DND-41 (cell line): ENCODE measurements around the gene UQCRH.

ENCODE experiments used
- ATAC-seq: fragments of 200-7000 bp; cut with Tn5 transposase; 3 replicates; pipeline ENCODE4 v1.9.1; 2021; ENCODE audit warnings: low read depth; ENCODE audit not compliant: insufficient read depth
- DNase-seq: peaks from one replicate; pipeline ENCODE4 v3.0.0-alpha.2; 2020
- H2AFZ ChIP-seq: 2 replicates; pipeline ENCODE4 v1.6.0; 2012; ENCODE audit warnings: low read depth, low read length
- H3K27ac ChIP-seq: 2 replicates; pipeline ENCODE4 v1.5.1; 2012; ENCODE audit warnings: low read length, inconsistent platforms
- H3K27me3 ChIP-seq: fragments of 200-600 bp; sonication (generic); 2 replicates; pipeline ENCODE4 v1.6.0; 2012; ENCODE audit warnings: low read length, mild to moderate bottlenecking, inconsistent platforms; ENCODE audit not compliant: insufficient read depth, poor library complexity
- H3K36me3 ChIP-seq: 2 replicates; pipeline ENCODE4 v1.5.1; 2012; ENCODE audit warnings: low read length, inconsistent platforms; ENCODE audit not compliant: insufficient read depth
- H3K4me1 ChIP-seq: 2 replicates; pipeline ENCODE4 v1.5.1; 2012; ENCODE audit warnings: mild to moderate bottlenecking, low read length; ENCODE audit not compliant: insufficient read depth
- H3K4me2 ChIP-seq: 2 replicates; pipeline ENCODE4 v1.6.0; 2012; ENCODE audit warnings: mild to moderate bottlenecking, moderate library complexity, low read length, inconsistent platforms; ENCODE audit not compliant: insufficient read depth
- H3K4me3 ChIP-seq, 2 experiments: fragments of 200-600 bp in 1 of 2; shearing (Covaris generic) in 1 of 2; 2 replicates each; pipeline ENCODE4 v1.5.1; 2012 to 2016; ENCODE audit warnings: inconsistent platforms in 2 of 2, low read length in 2 of 2, mild to moderate bottlenecking in 2 of 2, low read depth in 1 of 2, moderate library complexity in 1 of 2
- H3K79me2 ChIP-seq: 2 replicates; pipeline ENCODE4 v1.6.0; 2012; ENCODE audit warnings: low read length, inconsistent platforms; ENCODE audit not compliant: insufficient read depth
- H3K9ac ChIP-seq: 2 replicates; pipeline ENCODE4 v1.6.0; 2012; ENCODE audit warnings: low read depth, mild to moderate bottlenecking, inconsistent platforms, low read length, moderate library complexity
- H3K9me3 ChIP-seq: 2 replicates; pipeline ENCODE4 v1.5.1; 2012; ENCODE audit warnings: low read length, moderate library complexity, mild to moderate bottlenecking, inconsistent platforms; ENCODE audit not compliant: insufficient read depth, severe bottlenecking
- H4K20me1 ChIP-seq: 2 replicates; pipeline ENCODE4 v1.6.0; 2012; ENCODE audit warnings: low read length; ENCODE audit not compliant: insufficient read depth
- EZH2 ChIP-seq: IDR thresholded peaks from 3 replicates; pipeline ENCODE4 v1.6.1; 2012; ENCODE audit warnings: borderline replicate concordance, low read depth, mild to moderate bottlenecking, moderate library complexity, low read length, inconsistent platforms; ENCODE audit not compliant: severe bottlenecking
- TF ChIP-seq, protein P1 (sequence below): IDR thresholded peaks from 2 replicates; pipeline ENCODE4 v1.5.1; 2012; ENCODE audit warnings: borderline replicate concordance, low read length, moderate library complexity, mild to moderate bottlenecking; ENCODE audit not compliant: poor library complexity, severe bottlenecking; ENCODE audit errors: extremely low read depth

Gene UQCRH

DNA sequence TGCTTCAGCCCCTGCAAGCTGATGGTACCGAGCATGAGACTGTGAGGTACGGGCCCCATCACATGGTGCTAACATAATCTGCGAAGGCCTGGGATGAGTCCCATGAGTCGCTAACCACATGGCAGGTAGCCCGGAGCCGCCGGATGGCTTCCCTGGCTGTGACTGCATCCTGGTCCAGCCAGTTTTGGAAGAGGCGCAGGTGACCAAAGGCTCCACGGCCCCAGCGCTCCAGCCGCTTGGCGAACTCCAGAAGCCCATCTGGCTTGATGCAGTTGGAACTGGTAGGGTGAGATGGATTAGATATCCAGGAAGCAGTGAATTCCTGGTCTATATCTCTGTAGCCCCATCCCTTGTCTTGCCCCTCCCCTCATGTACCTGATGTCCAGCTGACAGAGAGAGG is 24.7 kb upstream of the UQCRH start:
- H3K79me2 ChIP-seq: no peaks in the 10 kb centered on the region
- H2AFZ ChIP-seq: no peak overlapping the region
- no peak overlapping the region for H3K4me2 ChIP-seq
- ATAC-seq: no peak; the same call in 2 of the 3 replicates
- TF ChIP-seq EZH2: no peak
- TF ChIP-seq, protein P1, sequence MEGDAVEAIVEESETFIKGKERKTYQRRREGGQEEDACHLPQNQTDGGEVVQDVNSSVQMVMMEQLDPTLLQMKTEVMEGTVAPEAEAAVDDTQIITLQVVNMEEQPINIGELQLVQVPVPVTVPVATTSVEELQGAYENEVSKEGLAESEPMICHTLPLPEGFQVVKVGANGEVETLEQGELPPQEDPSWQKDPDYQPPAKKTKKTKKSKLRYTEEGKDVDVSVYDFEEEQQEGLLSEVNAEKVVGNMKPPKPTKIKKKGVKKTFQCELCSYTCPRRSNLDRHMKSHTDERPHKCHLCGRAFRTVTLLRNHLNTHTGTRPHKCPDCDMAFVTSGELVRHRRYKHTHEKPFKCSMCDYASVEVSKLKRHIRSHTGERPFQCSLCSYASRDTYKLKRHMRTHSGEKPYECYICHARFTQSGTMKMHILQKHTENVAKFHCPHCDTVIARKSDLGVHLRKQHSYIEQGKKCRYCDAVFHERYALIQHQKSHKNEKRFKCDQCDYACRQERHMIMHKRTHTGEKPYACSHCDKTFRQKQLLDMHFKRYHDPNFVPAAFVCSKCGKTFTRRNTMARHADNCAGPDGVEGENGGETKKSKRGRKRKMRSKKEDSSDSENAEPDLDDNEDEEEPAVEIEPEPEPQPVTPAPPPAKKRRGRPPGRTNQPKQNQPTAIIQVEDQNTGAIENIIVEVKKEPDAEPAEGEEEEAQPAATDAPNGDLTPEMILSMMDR: no peak
- no peaks in the 10 kb centered on the region for H3K27me3 ChIP-seq
- peaks cover 96% of the 10 kb centered on the region for H3K36me3 ChIP-seq
- no peak overlapping the region for H3K4me3 ChIP-seq
- no peak overlapping the region for H3K9ac ChIP-seq
- no peak for DNase-seq
- H4K20me1 ChIP-seq: 0 out of 2 replicates have a peak, but pooled peaks cover 2% of the 10 kb centered on the region
- H3K9me3 ChIP-seq: no peaks in the 10 kb centered on the region
- H3K27ac ChIP-seq: no peak overlapping the region
- H3K4me1 ChIP-seq: no peaks in the 10 kb centered on the region

DNA sequence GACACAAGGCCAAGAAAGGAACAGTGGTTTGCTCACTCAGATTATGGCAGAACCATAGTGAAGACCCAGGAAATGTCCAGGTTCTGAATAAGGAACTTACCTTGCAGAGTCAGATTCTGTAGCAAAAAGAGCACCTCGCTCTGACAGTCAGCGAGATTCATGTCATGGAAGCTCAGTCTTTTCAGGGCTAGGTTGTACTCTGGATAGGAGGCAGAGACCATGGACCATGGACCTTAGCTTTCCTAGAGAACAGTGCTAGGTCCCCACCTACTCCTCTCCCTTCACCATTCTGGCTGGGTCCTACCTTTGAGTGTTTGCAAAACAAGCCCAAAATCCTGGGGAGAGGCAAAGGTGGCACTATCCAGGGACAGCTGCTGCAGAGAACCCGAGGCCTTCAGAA is 23.4 kb upstream of the UQCRH start:
- no peak for TF ChIP-seq EZH2
- TF ChIP-seq, protein P1: no peak
- no peak overlapping the region for H3K4me2 ChIP-seq
- H4K20me1 ChIP-seq: peaks cover 10% of the 10 kb centered on the region
- no peak overlapping the region for H3K27ac ChIP-seq
- no peaks in the 10 kb centered on the region for H3K9me3 ChIP-seq
- DNase-seq (no peak), ATAC-seq (0 out of 3 replicates have a peak, but pooled peaks have one; percentile 6)
- peaks cover 96% of the 10 kb centered on the region for H3K36me3 ChIP-seq
- no peak overlapping the region for H2AFZ ChIP-seq
- no peaks in the 10 kb centered on the region for H3K27me3 ChIP-seq
- H3K4me3 ChIP-seq: no peak overlapping the region
- no peak overlapping the region for H3K9ac ChIP-seq
- peaks cover 5% of the 10 kb centered on the region for H3K79me2 ChIP-seq
- peaks cover 9% of the 10 kb centered on the region for H3K4me1 ChIP-seq

DNA sequence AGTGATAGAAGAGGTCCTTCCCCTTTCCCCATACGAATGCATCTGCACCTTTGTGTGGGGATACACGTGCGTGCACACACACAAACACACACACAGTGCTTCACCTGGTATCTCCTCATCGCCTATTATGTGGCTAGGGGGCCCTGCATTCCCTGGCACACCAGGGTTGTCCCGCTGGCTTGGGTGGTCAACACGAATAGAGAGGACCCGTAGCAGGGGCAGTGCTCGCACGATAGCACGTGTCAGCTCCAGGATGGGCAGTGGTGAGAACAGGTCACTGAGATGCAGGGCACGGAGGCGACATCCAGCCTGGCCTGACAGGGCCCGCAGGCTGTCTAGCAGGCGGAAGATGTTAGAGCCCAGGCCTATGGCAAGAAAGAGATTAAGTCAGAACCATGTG is 22.5 kb upstream of the UQCRH start:
- Histone ChIP-seq H3K27me3 (no peaks in the 10 kb centered on the region), H3K4me3 (no peak overlapping the region), H4K20me1 (peaks cover 18% of the 10 kb centered on the region), H3K9me3 (no peaks in the 10 kb centered on the region), H3K36me3 (peaks cover 94% of the 10 kb centered on the region), H3K4me2 (no peak overlapping the region), H3K4me1 (peaks cover 18% of the 10 kb centered on the region), H3K79me2 (peaks cover 5% of the 10 kb centered on the region), H3K9ac (no peak overlapping the region), H2AFZ (no peak overlapping the region), H3K27ac (no peak overlapping the region)
- DNase-seq (no peak), ATAC-seq (no peak)
- TF ChIP-seq EZH2: no peak
- TF ChIP-seq, protein P1: no peak

DNA sequence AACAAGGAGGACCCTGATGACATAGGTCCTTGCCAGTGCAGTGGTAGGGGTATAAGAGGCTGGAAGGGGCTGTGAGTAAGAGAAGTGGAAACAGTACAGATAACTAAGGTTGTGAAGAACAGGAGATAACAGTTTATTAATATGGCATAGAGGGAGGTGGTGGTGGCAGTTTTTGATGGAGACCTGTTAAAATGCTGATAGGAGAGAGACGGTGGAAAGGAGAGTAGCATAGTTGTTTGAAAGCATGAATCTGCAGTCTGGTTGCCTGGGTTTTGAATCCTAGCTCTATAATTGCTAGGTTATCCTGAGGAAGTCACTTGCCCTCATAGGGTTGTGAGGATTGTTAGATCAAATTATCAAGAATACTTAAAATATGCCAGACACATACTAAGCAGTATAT is 19.4 kb upstream of the UQCRH start:
- Histone ChIP-seq H3K27me3 (no peaks in the 10 kb centered on the region), H3K9ac (no peak overlapping the region), H4K20me1 (peaks cover 15% of the 10 kb centered on the region), H3K4me2 (no peak overlapping the region), H2AFZ (no peak overlapping the region), H3K36me3 (peaks cover 81% of the 10 kb centered on the region), H3K4me1 (peaks cover 32% of the 10 kb centered on the region), H3K79me2 (peaks cover 5% of the 10 kb centered on the region), H3K9me3 (no peaks in the 10 kb centered on the region), H3K27ac (no peak overlapping the region), H3K4me3 (no peak overlapping the region)
- DNase-seq (no peak), ATAC-seq (no peak)
- TF ChIP-seq, protein P1: no peak
- TF ChIP-seq EZH2: no peak
